GM19372 (cell line): ENCODE results near the gene AGAP1.

Source experiments
- ATAC-seq: cut with Tn5 transposase; IDR thresholded peaks from one replicate; pipeline ENCODE4 v1.9.1; 2021; ENCODE audit warnings: mild to moderate bottlenecking, low read depth, moderate library complexity; ENCODE audit not compliant: unreplicated experiment

The AGAP1 gene

DNA sequence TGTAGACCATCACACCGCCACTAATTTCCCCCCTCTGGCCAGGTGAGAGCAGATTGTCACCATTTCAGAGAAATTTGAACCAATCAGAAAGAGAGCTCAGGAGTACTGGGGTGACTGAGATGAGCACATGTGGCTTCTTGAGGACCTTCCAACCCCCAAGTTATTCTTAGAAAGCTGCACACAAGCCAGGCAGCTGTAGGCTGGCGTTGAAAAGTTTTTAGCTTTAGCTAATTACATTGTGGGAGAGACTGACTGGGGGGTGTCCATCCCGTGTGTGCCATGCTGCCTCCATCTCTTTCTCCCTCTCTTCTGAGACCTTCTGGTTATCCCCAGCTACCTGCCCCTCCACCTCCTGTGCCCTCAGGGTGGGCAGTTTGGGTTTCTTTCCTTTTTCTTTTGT is 154.0 kb downstream of the AGAP1 start:
- ATAC-seq = no peak

- ATAC-seq = no peak
Observed at GRCh38 chr2:235649418-235649817, 155.6 kb downstream of the AGAP1 start.

GRCh38 chr2:235651643-235652042 is 157.8 kb downstream of the AGAP1 start:
- ATAC-seq = no peak

GRCh38 chr2:235654103-235654813 is 160.4 kb downstream of the AGAP1 start:
- ATAC-seq = no peak

- no peak for ATAC-seq
Observed at GRCh38 chr2:235658351-235659174, 164.7 kb downstream of the AGAP1 start.

GRCh38 chr2:235659767-235660322 is 166.0 kb downstream of the AGAP1 start:
- no peak for ATAC-seq

DNA sequence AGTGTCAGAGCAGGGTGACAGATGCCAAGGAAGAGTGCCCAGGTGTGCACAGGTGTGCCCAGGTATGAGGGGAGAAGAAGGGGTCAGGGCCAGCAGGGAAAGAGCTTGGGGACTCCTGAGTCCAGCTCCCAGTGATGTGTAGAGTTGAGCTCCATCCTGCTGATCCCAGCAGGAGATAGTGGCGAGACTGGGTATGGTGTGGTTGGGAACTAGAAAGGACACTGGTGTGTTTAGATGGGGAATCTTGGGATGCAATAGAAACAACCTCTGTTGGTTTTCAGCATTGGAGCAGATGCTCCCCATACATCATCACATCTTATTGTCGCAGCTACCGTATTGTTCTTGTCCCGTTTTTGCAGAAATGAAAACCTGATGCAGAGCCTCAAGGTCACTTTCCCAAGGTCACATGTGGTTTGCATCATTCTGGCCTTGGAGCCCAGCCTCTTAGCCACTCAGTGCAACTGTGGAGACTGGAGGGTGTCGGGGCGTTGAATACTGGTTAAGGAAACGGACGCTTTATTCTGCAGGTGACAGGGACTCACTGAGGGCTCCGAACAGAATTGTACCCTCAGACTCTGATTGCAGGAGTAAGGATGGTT is 166.7 kb downstream of the AGAP1 start:
- no peak for ATAC-seq

GRCh38 chr2:235661167-235661937 is 167.5 kb downstream of the AGAP1 start:
- ATAC-seq = no peak

DNA sequence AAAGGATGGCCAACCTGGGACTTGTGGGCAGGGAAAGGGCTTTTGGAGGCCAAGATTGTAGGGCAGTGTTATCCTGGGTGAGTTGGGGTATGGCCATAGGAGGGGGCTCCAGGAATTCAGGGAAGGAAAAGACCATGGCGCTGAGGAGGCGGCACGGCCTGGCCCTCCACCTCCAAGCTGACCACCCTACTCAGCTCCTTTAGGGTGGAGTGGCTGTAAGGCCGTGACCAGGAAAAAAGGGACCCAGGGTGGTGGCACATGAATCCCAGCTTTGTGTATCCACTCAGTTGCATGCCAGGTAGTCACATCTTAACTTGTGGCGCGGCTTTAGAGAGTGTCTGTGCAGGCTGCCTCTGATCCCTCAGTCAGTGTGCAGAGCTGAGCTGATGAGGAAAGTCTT is 168.1 kb downstream of the AGAP1 start:
- no peak for ATAC-seq

GRCh38 chr2:235663875-235664274 is 170.0 kb downstream of the AGAP1 start:
- ATAC-seq = no peak

GRCh38 chr2:235665661-235666212 is 171.9 kb downstream of the AGAP1 start:
- no peak for ATAC-seq

DNA sequence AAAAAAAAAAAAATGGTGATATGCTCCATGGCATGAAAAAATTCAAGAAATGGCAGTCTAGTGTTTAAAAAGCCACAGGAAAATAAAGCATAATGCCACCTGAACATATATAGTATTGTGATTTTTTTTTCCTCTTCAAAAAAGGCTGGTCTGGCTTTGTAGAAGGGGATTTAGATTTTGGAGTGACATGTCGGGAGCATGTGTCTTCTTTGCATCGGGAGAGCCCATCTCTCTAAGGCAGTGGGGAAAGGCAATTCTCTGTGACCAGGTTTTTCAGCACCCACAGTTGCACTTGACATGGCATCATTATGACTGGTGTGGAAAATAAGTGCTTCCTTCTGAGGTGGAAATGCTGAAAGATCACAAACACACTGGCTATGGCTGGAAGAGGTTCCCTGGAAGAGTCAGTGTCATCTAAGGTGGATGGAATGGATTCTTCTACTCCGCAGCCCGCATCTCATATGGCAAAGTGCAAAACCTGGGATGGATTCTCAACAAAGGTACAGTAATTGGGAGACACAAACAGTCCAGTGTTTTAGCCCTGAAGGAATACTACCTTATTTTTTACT is 172.5 kb downstream of the AGAP1 start:
- ATAC-seq = no peak

- no peak for ATAC-seq
Observed at GRCh38 chr2:235668782-235669181, 174.9 kb downstream of the AGAP1 start.

GRCh38 chr2:235669269-235669831 is 175.5 kb downstream of the AGAP1 start:
- ATAC-seq = no peak

DNA sequence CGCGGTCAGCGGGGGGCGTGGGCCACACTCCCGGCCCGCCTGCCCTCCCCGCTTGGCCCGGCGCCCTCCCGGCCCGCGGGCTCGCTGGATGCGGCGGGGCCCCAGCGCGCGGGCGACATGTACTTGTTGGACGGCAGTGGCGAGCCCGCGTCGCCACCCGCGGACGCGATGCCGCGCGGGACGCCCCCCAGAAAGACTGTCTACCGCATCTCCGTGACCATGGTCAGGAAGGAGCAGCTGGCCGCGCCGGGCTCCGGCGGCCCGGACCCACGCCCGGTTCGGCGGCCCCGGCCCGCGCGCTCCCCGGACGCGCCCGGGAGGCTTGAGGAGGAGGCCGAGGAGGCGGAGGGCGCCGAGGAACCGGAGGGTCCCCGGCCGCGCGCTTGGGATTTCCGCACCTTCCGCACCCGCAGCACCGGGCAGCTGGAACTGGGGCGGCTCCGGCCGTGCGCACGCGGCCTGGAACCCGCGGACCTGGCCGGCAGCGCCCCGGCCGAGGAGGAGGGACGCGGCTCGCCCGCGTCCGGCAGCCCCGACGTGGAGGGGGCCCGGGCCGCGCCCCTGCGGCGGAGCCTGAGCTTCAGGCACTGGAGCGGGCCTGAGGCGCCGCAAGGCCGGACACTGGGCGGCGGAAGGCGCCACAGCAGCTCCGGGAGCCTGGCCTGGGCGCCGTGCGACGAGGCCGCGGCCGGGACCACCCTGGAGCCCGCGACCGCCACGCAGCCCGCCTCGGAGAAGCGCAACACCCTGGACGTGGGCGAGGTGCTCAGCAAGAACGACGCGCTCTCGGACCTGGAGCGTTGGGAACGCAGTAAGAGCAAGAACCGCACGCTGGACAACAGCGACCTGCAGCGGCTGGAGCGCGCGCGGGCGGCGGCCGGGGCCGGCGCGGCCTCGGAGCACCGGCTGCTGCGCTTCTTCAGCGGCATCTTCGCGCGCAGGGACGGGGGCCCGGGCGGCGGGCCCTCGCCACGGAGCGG is 176.4 kb downstream of the AGAP1 start:
- no peak for ATAC-seq

DNA sequence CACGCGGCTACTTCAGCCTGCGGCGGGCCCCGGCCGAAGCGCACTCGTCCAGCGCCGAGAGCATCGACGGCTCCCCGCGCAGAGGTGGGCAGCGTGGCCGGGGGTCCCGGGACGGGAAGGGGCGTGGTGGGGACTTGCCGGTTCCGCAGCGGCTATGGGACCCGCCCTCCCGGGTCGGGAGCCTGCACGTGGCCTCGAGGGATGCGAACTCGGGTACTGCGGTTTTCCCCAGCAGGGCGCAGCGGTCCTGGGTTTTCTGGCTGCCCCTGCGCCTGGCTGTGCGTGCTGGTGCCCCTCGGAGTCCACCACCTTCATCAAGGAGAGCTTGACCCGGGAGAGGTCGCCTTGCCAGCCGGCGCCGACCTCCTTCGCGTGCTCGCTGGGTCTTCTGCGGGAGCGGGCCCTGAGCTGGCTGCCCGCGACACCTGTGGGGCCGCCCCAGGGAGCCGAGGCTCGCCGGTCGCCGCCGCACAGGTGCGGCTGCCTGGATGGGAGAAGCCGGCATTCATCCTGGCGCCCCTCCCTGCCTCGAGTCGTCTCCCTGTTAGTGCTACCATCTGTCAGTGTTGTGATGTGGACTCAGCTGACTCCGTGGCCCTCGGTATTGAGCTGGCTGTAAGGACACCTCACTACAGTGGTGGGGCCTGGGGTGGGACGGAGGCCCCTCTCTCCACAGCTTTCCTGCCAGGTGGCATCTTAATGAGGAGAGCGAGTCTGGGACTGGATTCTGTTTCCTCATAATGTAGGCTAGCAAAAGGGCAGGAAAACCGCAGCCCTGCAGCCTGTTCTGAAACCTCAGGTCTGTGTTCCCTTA is 177.3 kb downstream of the AGAP1 start:
- no peak for ATAC-seq

DNA sequence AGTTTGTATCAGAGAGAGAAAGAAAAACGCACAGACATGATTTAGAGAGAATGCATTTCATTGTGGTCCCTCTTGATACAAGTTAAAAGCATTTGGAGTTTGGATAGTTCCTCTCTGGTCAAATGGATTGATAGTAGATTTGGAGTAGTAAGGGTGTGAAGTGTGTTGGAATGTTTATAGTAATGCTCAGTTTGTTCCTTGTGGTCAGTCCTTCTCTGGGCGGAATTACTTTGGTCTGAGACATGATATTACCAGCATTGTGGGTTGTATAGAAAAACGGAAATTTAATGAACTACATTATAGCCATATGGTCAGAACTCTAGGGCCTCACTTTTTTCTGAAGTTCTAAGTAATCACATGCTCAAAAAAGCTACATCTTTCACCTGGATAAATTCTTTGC is 178.9 kb downstream of the AGAP1 start:
- no peak for ATAC-seq

DNA sequence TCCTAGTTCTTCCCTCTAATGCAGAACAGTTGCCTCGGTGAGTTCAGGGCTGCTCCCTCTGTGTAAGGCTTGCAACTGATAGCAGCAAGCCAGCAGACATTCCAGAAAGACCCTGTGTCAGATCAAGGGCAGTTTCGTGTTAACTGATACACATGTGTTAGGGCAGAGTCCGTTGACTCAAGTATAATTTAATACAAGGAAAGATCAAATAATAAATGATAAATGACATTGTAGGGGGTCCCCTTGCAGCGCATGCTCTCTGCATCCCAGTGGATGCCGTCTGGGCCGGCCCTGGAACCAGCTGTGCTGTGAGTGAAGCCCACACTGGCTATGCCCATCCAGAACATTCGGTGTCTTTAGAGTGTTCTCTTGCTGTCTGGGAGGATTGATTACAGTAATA is 180.3 kb downstream of the AGAP1 start:
- no peak for ATAC-seq
